Caco-2 (cell line): Measurements from ENCODE around the gene LITAF. TPM values are rescaled to one million over a fixed set of nuclear protein-coding genes. Genes with fewer than 3 reads are reported as not detected.

Source experiments
- BruUV-seq: library from RNA; stranded (reverse); fragments of 400-500 nt; replicated peaks from 2 replicates; lab custom pipeline; 2021; lab: Mats Ljungman, UMichigan
- CTCF ChIA-PET: fragments of 300-600 bp; sonication (Branson Sonifier 250); formaldehyde crosslinking; loops from one replicate; lab custom pipeline; 2022; ENCODE audit warnings: antibody characterized with exemption; lab: Charles Lee
- POLR2A ChIA-PET: fragments of 300-600 bp; sonication (Branson Sonifier 250); formaldehyde crosslinking; loops from one replicate; lab custom pipeline; 2022; ENCODE audit warnings: antibody characterized with exemption; lab: Charles Lee
- DNase-seq, 2 experiments: peaks; one replicate each; pipeline versions ENCODE4 v3.0.0 to v3.0.0-alpha.2; 2020 to 2022
- H3K27me3 ChIP-seq: replicated peaks from 2 replicates; pipeline ENCODE4 v1.6.0; 2011; ENCODE audit warnings: low read length; ENCODE audit not compliant: control insufficient read depth, insufficient read depth
- H3K36me3 ChIP-seq: 2 replicates; pipeline ENCODE4 v1.5.1; 2011; ENCODE audit warnings: low read length; ENCODE audit not compliant: control insufficient read depth, insufficient read depth
- H3K4me1 ChIP-seq: fragments of 250-450 bp; sonication (Bioruptor Pico); 2 replicates; pipeline ENCODE4 v1.5.1; 2020; ENCODE audit warnings: mild to moderate bottlenecking
- H3K4me3 ChIP-seq: 2 replicates; pipeline ENCODE4 v1.5.1; 2011; ENCODE audit warnings: low read depth, mild to moderate bottlenecking, control low read depth, low read length
- H3K9me3 ChIP-seq: fragments of 250-450 bp; sonication (Bioruptor Pico); 2 replicates; pipeline ENCODE4 v1.5.1; 2020; ENCODE audit warnings: mild to moderate bottlenecking, moderate library complexity
- H3K27ac Mint-ChIP-seq: one replicate; pipeline ENCODE4 v1.8.0; 2022; ENCODE audit warnings: mixed read lengths; ENCODE audit not compliant: unreplicated experiment
- H3K27me3 Mint-ChIP-seq: one replicate; pipeline ENCODE4 v1.8.0; 2022; ENCODE audit warnings: mixed read lengths; ENCODE audit not compliant: insufficient read depth, unreplicated experiment
- H3K36me3 Mint-ChIP-seq: one replicate; pipeline ENCODE4 v1.8.0; 2022; ENCODE audit warnings: mild to moderate bottlenecking, mixed read lengths; ENCODE audit not compliant: insufficient read depth, unreplicated experiment
- H3K4me1 Mint-ChIP-seq: one replicate; pipeline ENCODE4 v1.8.0; 2022; ENCODE audit warnings: low read depth, mixed read lengths; ENCODE audit not compliant: unreplicated experiment
- H3K4me3 Mint-ChIP-seq: one replicate; pipeline ENCODE4 v1.8.0; 2022; ENCODE audit warnings: mild to moderate bottlenecking, moderate library complexity, mixed read lengths; ENCODE audit not compliant: unreplicated experiment
- H3K9me3 Mint-ChIP-seq: one replicate; pipeline ENCODE4 v1.8.0; 2022; ENCODE audit warnings: mixed read lengths; ENCODE audit not compliant: unreplicated experiment
- intact Hi-C: fragments of 100-400 bp; cut with micrococcal nuclease; formaldehyde crosslinking; loops from one replicate; pipeline ENCODE4 v1.10.0; 2022; ENCODE audit not compliant: unreplicated experiment
- total RNA-seq: library from RNA; stranded (reverse); gene quantifications from 2 replicates; pipeline ENCODE4 v1.2.3, GENCODE V29; 2022
- TF ChIP-seq, protein P1 (sequence below), 2 experiments: fragments of 200-600 bp in 1 of 2; IDR thresholded peaks; 1 replicate in 1 of 2; 2 replicates in 1 of 2; pipeline versions ENCODE4 v1.5.1 to v1.8.0; 2011 to 2022; ENCODE audit warnings: antibody characterized with exemption in 1 of 2, control low read depth in 1 of 2, inconsistent platforms in 1 of 2, low read depth in 1 of 2, low read length in 1 of 2, mild to moderate bottlenecking in 1 of 2, moderate library complexity in 1 of 2; ENCODE audit not compliant: insufficient read depth in 1 of 2, severe bottlenecking in 1 of 2, unreplicated experiment in 1 of 2

The LITAF gene
- total RNA-seq, 1 experiment from 2014 or later: 60.9 TPM

DNA sequence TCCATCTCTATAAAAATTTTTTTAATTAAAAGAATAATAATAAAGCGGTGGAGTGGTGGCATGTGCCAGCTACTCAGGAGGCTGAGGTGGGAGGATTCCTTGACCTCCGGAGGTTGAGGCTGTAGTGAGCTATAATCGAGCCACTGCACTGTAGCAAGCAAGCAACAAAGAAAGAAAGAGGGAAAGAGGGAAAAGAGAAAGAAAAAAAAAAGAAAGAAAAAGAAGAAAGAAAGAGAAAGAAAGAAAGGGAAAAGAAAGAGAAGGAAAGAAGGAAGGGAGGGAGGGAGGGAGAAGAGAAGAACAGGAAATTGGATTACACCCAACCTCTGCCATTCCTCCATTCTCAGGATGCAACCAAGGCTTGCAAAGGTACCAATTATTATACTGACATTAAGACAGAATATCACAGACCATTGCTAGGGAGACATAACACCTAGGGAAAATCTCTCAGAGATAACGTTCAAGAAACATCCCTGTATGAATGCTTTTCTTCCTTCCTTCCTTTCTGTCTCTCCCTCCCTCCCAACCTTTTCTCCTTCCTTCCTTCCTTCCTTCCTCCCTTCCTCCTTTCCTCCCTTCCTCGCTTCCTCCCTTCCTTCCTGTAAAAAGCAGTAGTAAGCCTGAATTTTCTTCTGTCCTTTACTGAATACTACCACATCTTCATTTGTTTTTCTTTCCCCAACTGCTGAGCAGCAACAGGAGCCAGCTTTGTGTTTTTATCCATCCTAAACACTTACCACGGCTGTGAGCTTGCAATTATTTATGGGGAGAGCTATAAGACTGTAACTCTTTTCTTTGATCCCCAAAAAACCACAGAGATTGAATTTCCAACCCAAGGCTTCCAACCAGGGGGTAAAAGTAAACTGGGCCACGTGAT is 1.8 kb upstream of the LITAF start:
- CTCF ChIA-PET: no interaction called here

DNA sequence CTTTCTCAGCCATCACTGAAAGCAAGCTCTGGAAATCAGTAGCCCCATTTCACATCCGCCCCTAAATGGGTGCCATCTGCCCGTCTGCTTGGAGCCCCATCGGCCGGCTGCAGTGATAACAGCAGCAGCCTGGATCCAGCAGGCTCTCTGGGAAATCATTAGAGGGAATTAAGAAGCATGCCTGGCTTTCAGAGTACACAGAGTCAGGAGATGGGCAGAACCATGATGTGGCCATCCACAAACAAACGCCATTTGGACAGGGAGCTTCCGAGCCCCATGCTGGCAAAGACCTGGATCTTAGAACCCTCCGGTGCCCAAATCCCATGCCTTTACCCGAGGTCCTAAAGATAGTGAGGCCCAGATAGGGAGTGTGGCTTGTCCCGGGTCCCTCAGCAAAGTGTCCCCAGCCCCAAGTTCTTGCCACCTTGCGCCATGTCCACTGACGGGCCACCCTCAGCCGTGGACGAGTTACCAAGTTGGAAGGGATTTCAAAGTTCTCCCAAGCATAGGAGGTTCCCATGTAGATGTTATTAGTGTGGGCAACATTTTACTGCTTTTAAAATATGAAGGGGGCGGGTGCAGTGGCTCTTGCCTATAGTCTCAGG is 1.0 kb upstream of the LITAF start:
- ChIA-PET CTCF (interaction anchor here (1.3 kb wide), 1 partner anchor 48 kb away, joined by 8 read pairs; no protein-coding TSS in a partner anchor), POLR2A (interaction anchor here (1.2 to 2.4 kb wide), 2 partner anchors 49 to 53 kb away, joined by 4 to 17 read pairs; no protein-coding TSS in a partner anchor)
- Mint-ChIP-seq H3K36me3 (peaks cover 13% of the 10 kb centered on the region), H3K27me3 (no peaks in the 10 kb centered on the region), H3K9me3 (no peaks in the 10 kb centered on the region), H3K4me1 (no peaks in the 10 kb centered on the region), H3K27ac (peak overlapping the region; percentile 82), H3K4me3 (peak overlapping the region; percentile 92)
- no peak for DNase-seq
- intact Hi-C loops: no loop called here
- Histone ChIP-seq H3K4me3 (peak overlapping the region; percentile 89), H3K36me3 (no peaks in the 10 kb centered on the region), H3K9me3 (no peaks in the 10 kb centered on the region), H3K4me1 (peaks cover 22% of the 10 kb centered on the region), H3K27me3 (no peaks in the 10 kb centered on the region)
- TF ChIP-seq, protein P1, sequence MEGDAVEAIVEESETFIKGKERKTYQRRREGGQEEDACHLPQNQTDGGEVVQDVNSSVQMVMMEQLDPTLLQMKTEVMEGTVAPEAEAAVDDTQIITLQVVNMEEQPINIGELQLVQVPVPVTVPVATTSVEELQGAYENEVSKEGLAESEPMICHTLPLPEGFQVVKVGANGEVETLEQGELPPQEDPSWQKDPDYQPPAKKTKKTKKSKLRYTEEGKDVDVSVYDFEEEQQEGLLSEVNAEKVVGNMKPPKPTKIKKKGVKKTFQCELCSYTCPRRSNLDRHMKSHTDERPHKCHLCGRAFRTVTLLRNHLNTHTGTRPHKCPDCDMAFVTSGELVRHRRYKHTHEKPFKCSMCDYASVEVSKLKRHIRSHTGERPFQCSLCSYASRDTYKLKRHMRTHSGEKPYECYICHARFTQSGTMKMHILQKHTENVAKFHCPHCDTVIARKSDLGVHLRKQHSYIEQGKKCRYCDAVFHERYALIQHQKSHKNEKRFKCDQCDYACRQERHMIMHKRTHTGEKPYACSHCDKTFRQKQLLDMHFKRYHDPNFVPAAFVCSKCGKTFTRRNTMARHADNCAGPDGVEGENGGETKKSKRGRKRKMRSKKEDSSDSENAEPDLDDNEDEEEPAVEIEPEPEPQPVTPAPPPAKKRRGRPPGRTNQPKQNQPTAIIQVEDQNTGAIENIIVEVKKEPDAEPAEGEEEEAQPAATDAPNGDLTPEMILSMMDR (IDR thresholded peaks at IDR 0.05; ENCODE audit: insufficient read depth in 1 of 2, low read depth in 1 of 2, low read length in 1 of 2, severe bottlenecking in 1 of 2, unreplicated experiment in 1 of 2): no peak
- TSS peak; percentile 61 for BruUV-seq

More for the DNA sequence above, 1.8 kb upstream of the LITAF start:
- Histone ChIP-seq H3K4me3 (no peak overlapping the region), H3K4me1 (peaks cover 22% of the 10 kb centered on the region), H3K9me3 (no peaks in the 10 kb centered on the region), H3K36me3 (no peaks in the 10 kb centered on the region), H3K27me3 (no peaks in the 10 kb centered on the region)
- no TSS peak for BruUV-seq
- intact Hi-C loops: no loop called here
- Mint-ChIP-seq H3K27me3 (no peaks in the 10 kb centered on the region), H3K9me3 (no peaks in the 10 kb centered on the region), H3K36me3 (peaks cover 13% of the 10 kb centered on the region), H3K27ac (no peak overlapping the region), H3K4me3 (peak overlapping the region; percentile 7), H3K4me1 (no peaks in the 10 kb centered on the region)
- POLR2A ChIA-PET: no interaction called here
- TF ChIP-seq, protein P1 (IDR thresholded peaks at IDR 0.05; ENCODE audit: insufficient read depth in 1 of 2, low read depth in 1 of 2, low read length in 1 of 2, severe bottlenecking in 1 of 2, unreplicated experiment in 1 of 2): no peak
- DNase-seq: no peak

DNA sequence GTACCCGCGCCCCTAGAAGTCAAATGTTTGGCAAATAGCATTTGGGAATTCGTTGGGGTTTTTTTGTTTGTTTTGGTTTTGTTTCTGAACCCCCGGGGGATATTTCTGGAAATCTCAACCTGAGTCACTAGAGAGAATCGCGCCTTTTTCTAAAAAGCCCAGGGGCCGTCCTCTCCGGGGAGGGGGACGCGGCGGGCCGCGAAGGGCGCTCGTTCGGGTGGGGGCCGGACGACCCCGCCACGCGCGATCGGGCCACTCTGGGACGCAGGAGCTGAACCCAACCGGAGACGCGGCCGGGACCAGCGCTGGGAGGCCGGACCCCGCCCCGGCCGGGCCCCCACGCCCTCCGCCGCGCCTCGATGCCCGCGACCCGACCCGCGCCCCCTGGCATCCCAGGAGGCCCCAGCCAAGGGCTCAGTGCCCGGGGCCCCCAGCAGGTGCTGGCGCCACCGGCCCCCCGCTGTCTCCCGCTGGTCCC is 302 bp downstream of the LITAF start:
- no peak for DNase-seq
- H3K4me1 Mint-ChIP-seq: no peaks in the 10 kb centered on the region
- BruUV-seq: no TSS peak
- H3K4me3 ChIP-seq: peak overlapping the region; percentile 89
- intact Hi-C loops: no loop called here
- no peaks in the 10 kb centered on the region for H3K9me3 Mint-ChIP-seq
- no peaks in the 10 kb centered on the region for H3K9me3 ChIP-seq
- H3K36me3 Mint-ChIP-seq: peaks cover 13% of the 10 kb centered on the region
- CTCF ChIA-PET: interaction anchor here (0.6 to 1.3 kb wide), 3 partner anchors 7 to 50 kb away, joined by 3 to 8 read pairs (median 5); no protein-coding TSS in a partner anchor
- no peaks in the 10 kb centered on the region for H3K36me3 ChIP-seq
- TF ChIP-seq, protein P1 (IDR thresholded peaks at IDR 0.05; ENCODE audit: insufficient read depth in 1 of 2, low read depth in 1 of 2, low read length in 1 of 2, severe bottlenecking in 1 of 2, unreplicated experiment in 1 of 2): no peak
- no peaks in the 10 kb centered on the region for H3K27me3 ChIP-seq
- peaks cover 22% of the 10 kb centered on the region for H3K4me1 ChIP-seq
- H3K27me3 Mint-ChIP-seq: no peaks in the 10 kb centered on the region
- POLR2A ChIA-PET: interaction anchor here (0.6 to 2.4 kb wide), 4 partner anchors 16 to 94 kb away, joined by 4 to 17 read pairs (median 5); no protein-coding TSS in a partner anchor
- H3K4me3 Mint-ChIP-seq: peak overlapping the region; percentile 92
- H3K27ac Mint-ChIP-seq: peak overlapping the region; percentile 82
